Measurements from ENCODE around the gene IFNLR1. TPM values are rescaled to one million over a fixed set of nuclear protein-coding genes. Genes with fewer than 3 reads are reported as not detected.

IFNLR1 gene
- total RNA-seq, 2 experiments from 2014 or later, result 1.2 to 1.3 TPM

DNA sequence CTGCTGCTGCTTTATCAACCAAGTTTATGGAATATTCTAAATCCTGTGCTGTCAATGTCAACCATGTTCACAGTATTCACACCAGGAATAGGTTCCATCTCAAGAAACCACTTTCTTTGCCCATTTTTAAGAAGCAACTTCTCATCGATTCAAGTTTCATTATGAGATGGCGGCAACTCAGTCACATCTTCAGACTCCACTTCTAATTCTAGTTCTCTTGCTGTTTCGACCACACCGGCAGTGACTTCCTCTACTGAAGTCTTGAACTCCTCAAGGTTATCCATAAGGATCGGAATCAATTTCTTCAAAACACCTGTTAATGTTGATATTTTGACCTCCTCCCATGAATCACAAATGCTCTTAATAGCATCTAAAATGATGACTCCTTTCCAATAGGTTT lies 39.7 kb upstream of the IFNLR1 start:
- ChIA-PET CTCF (interaction anchor here (0.7 kb wide), 1 partner anchor 75 kb away, joined by 3 read pairs; no protein-coding TSS in a partner anchor), POLR2A (no interaction called here)
- Histone ChIP-seq H3K27me3 (ENCODE audit: control insufficient read depth in 1 of 2, insufficient read depth in 2 of 2, low read length in 2 of 2) (no peaks in the 10 kb centered on the region), H3K36me3 (ENCODE audit: insufficient read depth, low read length) (no peaks in the 10 kb centered on the region), H3K27ac (ENCODE audit: low read depth in 1 of 2, low read length in 2 of 2) (no peak overlapping the region), H3K4me3 (ENCODE audit: low read length) (no peak overlapping the region), H3K9me3 (ENCODE audit: control insufficient read depth in 1 of 2, insufficient read depth in 1 of 2, low read length in 2 of 2) (no peaks in the 10 kb centered on the region), H3K4me1 (ENCODE audit: insufficient read depth, low read length) (no peaks in the 10 kb centered on the region)
- intact Hi-C loops (cut with DNase I, micrococcal nuclease), result no loop called here
- Mint-ChIP-seq H3K4me3 (no peak overlapping the region), H3K36me3 (ENCODE audit: low read depth) (no peaks in the 10 kb centered on the region), H3K4me1 (ENCODE audit: low read depth) (no peaks in the 10 kb centered on the region), H3K27ac (no peak overlapping the region), H3K9me3 (no peaks in the 10 kb centered on the region), H3K27me3 (no peaks in the 10 kb centered on the region)
- TF ChIP-seq, protein P1, sequence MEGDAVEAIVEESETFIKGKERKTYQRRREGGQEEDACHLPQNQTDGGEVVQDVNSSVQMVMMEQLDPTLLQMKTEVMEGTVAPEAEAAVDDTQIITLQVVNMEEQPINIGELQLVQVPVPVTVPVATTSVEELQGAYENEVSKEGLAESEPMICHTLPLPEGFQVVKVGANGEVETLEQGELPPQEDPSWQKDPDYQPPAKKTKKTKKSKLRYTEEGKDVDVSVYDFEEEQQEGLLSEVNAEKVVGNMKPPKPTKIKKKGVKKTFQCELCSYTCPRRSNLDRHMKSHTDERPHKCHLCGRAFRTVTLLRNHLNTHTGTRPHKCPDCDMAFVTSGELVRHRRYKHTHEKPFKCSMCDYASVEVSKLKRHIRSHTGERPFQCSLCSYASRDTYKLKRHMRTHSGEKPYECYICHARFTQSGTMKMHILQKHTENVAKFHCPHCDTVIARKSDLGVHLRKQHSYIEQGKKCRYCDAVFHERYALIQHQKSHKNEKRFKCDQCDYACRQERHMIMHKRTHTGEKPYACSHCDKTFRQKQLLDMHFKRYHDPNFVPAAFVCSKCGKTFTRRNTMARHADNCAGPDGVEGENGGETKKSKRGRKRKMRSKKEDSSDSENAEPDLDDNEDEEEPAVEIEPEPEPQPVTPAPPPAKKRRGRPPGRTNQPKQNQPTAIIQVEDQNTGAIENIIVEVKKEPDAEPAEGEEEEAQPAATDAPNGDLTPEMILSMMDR (IDR thresholded peaks at IDR 0.05), result no peak
- ATAC-seq (ENCODE audit: poor library complexity), result no peak
- DNase-seq, result no peak

DNA sequence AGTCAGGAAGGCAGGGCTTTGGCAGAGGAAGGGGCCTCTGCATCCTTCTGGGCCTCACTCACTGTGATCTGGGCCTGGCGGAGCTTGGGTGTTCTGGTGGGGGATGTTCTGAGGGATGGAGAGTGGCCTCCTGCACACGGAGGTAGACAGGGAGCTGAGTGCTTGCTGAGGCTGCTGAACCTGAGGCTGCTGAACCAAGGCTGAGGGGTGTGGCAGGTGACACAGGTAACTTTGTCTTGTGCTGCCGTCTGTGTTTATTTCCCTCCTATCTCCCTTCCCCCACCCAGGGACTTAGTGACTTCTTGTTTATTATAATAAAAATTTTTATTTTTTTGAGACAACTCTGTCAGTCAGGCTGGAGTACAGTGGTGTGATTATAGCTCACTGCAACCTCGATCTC lies 37.7 kb upstream of the IFNLR1 start:
- H3K27ac Mint-ChIP-seq, result no peak overlapping the region

DNA sequence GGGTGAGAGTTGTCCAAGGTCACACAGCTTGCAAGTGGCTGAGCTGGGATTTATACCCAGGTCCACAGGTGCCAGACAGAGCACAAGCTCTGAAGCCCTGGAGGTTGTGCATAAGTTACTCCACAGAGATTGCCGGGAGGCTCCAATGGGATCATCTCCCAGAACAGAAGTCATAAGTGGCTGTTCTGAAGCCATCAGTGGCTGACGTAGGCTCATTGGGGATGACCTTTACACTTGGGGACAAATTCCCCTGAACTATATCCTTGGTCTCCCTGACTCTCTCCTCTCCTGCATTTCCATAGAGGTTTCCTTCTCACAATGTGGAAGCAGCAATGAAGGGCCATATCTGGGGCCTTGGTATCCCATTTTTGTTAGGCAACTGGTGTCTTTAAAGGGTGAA lies 37.0 kb upstream of the IFNLR1 start:
- H3K27ac Mint-ChIP-seq, result no peak overlapping the region
- peaks cover 4% of the 10 kb centered on the region for H3K27me3 Mint-ChIP-seq
- Histone ChIP-seq H3K9me3 (ENCODE audit: control insufficient read depth in 1 of 2, insufficient read depth in 1 of 2, low read length in 2 of 2) (no peaks in the 10 kb centered on the region), H3K27ac (ENCODE audit: low read depth in 1 of 2, low read length in 2 of 2) (no peak overlapping the region), H3K36me3 (ENCODE audit: insufficient read depth, low read length) (no peaks in the 10 kb centered on the region), H3K27me3 (ENCODE audit: control insufficient read depth in 1 of 2, insufficient read depth in 2 of 2, low read length in 2 of 2) (no peaks in the 10 kb centered on the region), H3K4me1 (ENCODE audit: insufficient read depth, low read length) (no peaks in the 10 kb centered on the region), H3K4me3 (ENCODE audit: low read length) (no peak overlapping the region)
- DNase-seq (no peak), ATAC-seq (ENCODE audit: poor library complexity) (no peak)
- intact Hi-C loops (cut with DNase I, micrococcal nuclease), result no loop called here
- POLR2A ChIA-PET, result no interaction called here
- H3K9me3 Mint-ChIP-seq, result no peaks in the 10 kb centered on the region
- H3K36me3 Mint-ChIP-seq (ENCODE audit: low read depth), result no peaks in the 10 kb centered on the region
- no peak overlapping the region for H3K4me3 Mint-ChIP-seq
- TF ChIP-seq, protein P1 (IDR thresholded peaks at IDR 0.05), result no peak
- H3K4me1 Mint-ChIP-seq (ENCODE audit: low read depth), result no peaks in the 10 kb centered on the region
- CTCF ChIA-PET, result no interaction called here

More for the DNA sequence above, 37.7 kb upstream of the IFNLR1 start:
- ChIA-PET POLR2A (no interaction called here), CTCF (no interaction called here)
- Mint-ChIP-seq H3K27me3 (peaks cover under 1% of the 10 kb centered on the region), H3K9me3 (no peaks in the 10 kb centered on the region), H3K4me1 (ENCODE audit: low read depth) (no peaks in the 10 kb centered on the region), H3K36me3 (ENCODE audit: low read depth) (no peaks in the 10 kb centered on the region), H3K4me3 (no peak overlapping the region)
- H3K9me3 ChIP-seq (ENCODE audit: control insufficient read depth in 1 of 2, insufficient read depth in 1 of 2, low read length in 2 of 2), result no peaks in the 10 kb centered on the region
- intact Hi-C loops (cut with DNase I, micrococcal nuclease), result no loop called here
- TF ChIP-seq, protein P1 (IDR thresholded peaks at IDR 0.05), result no peak
- no peak for DNase-seq
- no peaks in the 10 kb centered on the region for H3K4me1 ChIP-seq (ENCODE audit: insufficient read depth, low read length)
- H3K4me3 ChIP-seq (ENCODE audit: low read length), result no peak overlapping the region
- ATAC-seq (ENCODE audit: poor library complexity), result no peak
- H3K27ac ChIP-seq (ENCODE audit: low read depth in 1 of 2, low read length in 2 of 2), result no peak overlapping the region
- H3K36me3 ChIP-seq (ENCODE audit: insufficient read depth, low read length), result no peaks in the 10 kb centered on the region
- no peaks in the 10 kb centered on the region for H3K27me3 ChIP-seq (ENCODE audit: control insufficient read depth in 1 of 2, insufficient read depth in 2 of 2, low read length in 2 of 2)
